Raji (cell line): Measurements from ENCODE around the gene PRRG2.

Source experiments
- POLR2A ChIP-seq: IDR thresholded peaks from 2 replicates; pipeline ENCODE4 v1.6.1; 2011; ENCODE audit warnings: low read depth, low read length, control low read depth; ENCODE audit not compliant: insufficient read depth

PRRG2 gene

DNA sequence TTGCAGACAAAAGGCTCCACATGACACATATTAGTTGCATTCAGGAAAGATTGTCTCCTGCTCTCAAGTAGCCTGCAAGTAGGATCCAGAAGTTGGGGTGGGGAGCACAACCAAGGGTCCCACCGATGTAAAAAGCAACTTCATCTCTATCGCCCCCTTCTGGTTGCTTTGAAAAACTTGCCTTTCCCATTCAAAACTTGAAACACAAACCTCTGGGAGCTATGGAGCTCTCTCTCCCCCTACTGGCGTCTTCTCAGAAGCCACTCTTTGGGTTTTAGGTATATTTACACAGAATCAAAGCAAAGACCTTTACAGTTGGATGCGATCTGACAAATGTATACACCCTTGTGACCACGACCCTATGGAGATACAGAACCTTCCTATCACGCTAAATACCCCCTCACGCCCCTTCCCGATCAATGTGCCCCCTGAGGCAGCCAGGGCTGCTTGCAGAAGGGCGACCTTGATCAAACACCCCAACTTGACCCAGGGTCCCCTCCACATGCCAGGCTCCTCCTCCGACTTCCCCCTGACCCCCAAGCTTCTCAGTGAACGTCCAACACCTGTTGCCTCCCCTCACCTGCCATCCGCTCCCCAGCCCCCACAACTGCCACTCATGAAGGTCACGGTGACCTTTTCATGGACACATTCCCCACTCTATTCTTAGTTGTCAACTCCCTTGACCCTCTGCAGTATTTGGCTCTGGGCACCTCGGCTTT, 10.8 kb upstream of the PRRG2 start:
- no peak for TF ChIP-seq POLR2A

DNA sequence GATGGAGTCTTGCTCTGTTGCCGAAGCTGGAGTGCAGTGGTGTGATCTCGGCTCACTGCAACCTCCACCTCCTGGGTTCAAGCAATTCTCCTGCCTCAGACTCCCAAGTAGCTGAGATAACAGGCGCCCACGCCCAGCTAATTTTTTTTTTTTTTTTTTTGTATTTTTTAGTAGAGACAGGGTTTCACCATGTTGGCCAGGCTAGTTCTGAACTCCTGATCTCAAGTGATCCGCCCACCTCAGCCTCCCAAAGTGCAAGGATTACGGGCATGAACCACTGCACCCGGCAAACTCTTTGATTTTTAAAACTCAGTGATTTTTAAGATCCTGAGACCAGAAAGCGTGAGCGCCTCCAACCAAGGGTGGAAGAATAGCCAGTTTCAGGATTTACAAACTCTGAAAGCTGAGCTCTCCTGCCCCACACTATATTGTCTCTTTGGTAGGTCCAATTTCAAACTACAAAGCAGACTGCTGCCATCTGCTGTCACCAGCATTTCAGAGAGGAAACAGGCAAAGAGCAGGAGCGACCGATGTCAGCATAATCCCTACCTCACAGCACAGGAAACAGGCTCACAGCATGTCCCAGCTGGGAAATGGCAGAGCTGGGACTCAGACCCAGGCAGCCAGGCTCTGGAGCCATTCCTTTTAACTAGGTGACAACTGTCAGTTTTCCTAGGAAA, 10.0 kb upstream of the PRRG2 start:
- TF ChIP-seq POLR2A, result no peak

- TF ChIP-seq POLR2A, result no peak
Measured at GRCh38 chr19:49573009-49573408, 8.1 kb upstream of the PRRG2 start.

DNA sequence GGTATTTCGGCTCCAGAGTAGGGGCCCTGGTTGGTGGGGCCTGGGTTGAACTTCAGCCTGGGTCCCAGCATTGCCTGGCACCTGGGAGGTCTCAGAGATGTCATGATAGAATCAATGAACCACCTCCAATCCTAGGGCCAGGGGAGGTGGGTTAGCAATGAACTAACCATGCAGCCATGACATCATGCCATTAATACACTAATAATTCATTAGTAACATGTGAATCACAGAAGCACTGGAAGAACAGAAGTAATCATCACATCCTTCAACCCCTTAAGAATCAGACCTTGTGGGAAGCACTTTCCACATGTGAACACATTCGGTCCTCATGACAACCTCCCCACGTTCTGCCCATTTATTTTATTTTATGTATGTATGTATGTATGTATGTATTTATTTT, 7.7 kb upstream of the PRRG2 start:
- TF ChIP-seq POLR2A, result no peak

DNA sequence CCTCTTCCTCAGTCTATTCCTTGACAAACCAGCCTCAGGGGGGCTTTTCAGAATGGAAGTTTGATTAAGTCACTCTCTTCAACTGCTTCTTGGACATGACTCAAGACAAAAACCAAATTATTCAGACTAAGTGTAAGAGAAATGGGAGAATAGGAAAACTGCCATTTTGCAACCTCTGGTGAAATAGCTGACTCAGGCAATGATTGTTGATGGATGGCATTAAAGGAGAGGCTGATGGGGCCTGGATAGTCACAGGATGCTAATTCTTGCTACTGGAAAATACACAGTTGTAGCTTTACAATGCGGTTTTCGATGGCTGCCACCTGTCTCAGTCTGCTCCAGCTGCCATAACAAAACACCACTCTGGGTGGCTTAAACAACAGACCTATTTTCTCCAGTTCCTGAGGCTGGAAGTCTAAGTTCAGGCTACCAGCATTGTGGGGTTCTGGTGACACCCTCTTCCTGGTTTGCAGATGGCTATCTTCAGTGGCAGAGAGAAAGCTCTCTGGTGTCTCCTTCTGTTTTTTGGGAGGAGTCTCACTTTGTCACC, 6.8 kb upstream of the PRRG2 start:
- TF ChIP-seq POLR2A, result no peak

- TF ChIP-seq POLR2A, result no peak
Measured at GRCh38 chr19:49579193-49579592, 1.9 kb upstream of the PRRG2 start.

GRCh38 chr19:49579947-49580263, 1.2 kb upstream of the PRRG2 start:
- no peak for TF ChIP-seq POLR2A

DNA sequence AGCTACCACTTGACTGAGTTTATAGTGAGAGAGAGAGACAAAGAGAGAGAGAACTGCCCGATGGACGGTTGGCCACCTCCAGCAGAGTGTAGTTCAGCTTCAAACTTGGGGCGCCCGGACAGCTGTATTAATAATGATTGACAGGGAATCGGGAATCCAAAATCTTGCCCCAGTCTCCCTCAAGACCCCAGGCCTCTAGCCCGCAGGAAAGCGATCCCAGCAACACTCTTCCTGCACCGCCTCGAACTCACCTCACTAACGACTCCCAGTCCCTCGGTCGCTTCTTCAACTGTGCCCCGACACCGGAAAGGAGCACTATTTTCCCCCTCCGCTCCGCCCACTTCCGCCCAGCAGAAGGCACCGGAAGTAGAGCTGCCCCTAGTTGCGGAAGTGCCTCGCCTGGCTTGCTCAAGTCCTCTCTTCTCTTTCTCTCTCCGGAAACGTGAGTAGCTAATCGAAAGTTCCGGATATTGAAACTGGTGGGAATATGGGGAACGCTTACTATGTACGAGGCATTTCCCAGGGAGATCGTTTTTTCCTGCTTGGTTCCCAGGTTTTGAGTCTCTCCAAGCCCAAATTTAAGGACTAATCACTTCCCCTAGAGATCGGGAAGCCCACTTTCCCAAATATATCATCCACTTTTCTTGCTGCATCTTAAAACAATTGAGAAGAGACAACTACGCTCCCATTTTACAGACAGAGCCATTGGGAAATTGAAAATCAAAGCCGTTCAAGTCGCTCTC, 681 bp upstream of the PRRG2 start, which contains the start of gene NOSIP:
Gene NOSIP (minus strand): TSS at position 293 of the 743 bp plus-strand sequence. CDS start 19,865 bp downstream, outside the sequence.
- peak; percentile 99 for TF ChIP-seq POLR2A

GRCh38 chr19:49583239-49583638, 2.1 kb downstream of the PRRG2 start:
- no peak for TF ChIP-seq POLR2A

DNA sequence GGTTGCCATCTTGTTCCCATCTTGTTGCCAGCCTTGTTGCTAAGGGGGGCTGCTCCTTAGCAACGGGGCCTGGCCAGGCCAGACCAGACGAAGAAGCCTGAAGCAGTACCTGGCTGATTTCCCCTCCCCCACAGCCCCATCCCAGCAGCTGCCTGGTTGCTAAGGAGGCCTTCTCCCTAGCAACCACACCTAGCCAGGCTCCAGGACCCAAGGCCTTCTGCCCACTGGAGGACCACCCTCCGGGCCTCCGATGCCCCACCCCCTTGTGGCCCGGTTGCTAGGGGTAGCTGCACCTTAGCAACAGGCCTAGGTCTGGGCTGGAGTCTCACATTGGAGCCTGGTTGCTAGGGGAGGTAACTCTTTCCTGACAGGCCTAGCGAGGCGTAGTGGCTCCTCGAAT, 3.9 kb downstream of the PRRG2 start:
- no peak for TF ChIP-seq POLR2A

GRCh38 chr19:49587227-49587626, 6.1 kb downstream of the PRRG2 start:
- no peak for TF ChIP-seq POLR2A

- TF ChIP-seq POLR2A, result no peak
Measured at GRCh38 chr19:49588365-49589122, 7.4 kb downstream of the PRRG2 start.

- no peak for TF ChIP-seq POLR2A
Measured at GRCh38 chr19:49589502-49589905, 8.4 kb downstream of the PRRG2 start.

DNA sequence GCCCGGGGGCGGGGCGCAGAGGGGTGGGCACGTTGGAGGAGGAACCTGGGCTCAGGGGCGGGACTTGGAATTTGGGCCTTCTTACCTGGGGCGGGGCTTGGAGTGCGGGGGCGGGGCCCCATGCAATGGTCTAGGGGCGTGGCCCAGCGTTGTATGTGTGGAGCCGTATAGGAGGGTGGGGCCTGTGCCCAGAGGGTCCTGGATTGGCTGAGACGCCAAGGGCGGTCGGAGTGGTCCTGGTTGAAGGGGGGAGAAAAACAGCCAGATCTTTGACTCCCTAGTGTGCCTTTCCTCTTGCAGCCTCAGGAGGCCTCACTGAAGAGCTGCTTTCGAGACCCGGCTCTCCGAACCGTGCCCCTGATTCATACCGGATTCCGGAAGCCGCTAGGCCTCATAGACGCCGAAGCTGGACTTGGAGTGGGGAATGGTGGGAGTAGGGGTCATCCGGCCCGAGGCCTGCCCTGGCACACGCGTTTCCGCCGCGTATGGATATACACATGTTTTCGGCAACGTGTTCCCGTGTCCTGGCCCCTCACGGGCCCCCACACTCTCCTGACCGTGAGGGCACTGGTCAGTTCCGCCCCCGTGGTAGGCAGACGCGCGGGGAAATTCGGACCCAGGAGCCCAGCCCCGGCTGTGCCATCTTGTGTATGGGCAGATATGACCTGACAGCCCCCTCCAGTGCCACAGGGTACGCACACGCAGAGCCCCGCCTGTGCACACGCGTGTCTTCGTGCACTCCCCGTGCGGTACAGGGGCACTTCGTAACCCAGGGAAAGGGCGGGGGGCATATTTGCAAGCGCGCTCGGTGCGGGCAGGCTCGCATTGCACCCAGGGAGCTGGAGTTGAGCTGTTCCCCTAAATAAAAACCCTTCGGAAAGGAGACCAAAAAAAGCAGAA, 9.2 kb downstream of the PRRG2 start:
- peak; percentile 98 for TF ChIP-seq POLR2A
